Karpas-422 (cell line): Measurements from ENCODE around the gene ABHD3. TPM values are rescaled to one million over a fixed set of nuclear protein-coding genes. Genes with fewer than 3 reads are reported as not detected.

ENCODE experiments used
- small RNA-seq: library from RNA; depleted of rRNA; stranded (forward); fragments of <200 nt; gene quantifications from one replicate; pipeline ENCODE3, GENCODE V24; 2014
- total RNA-seq: library from RNA; depleted of rRNA; stranded (reverse); fragments of >200 nt; shearing (Covaris generic); gene quantifications from 2 replicates; pipeline ENCODE4 v1.2.3, GENCODE V29; 2014; ENCODE audit warnings: low replicate concordance; rRNA removed

ABHD3 gene
- total RNA-seq, 1 experiment from 2014 or later, result 142 TPM

Small RNA genes lying within 50 kb of the gene (small RNA-seq; reads per million reads assigned to genes)
- gene MIR320C1, result not detected
- gene RF00019, result not detected
- not detected for gene RF01241

Other genes starting within 250 kb of the ABHD3 start
- 23.6 and 35.5 TPM in 2 replicates for gene ESCO1, start 104.1 kb downstream of the ABHD3 start, total RNA-seq
- gene SNRPD1, start 92.5 kb downstream of the ABHD3 start, total RNA-seq, result 20.4 and 44.3 TPM in 2 replicates
- 40.4 and 56.2 TPM in 2 replicates for gene MIB1, start 36.0 kb upstream of the ABHD3 start, total RNA-seq